Measurements from ENCODE around the gene C10orf71. TPM values are rescaled to one million over a fixed set of nuclear protein-coding genes. Genes with fewer than 3 reads are reported as not detected.

Gene C10orf71
- total and polyA plus RNA-seq, 2 donors from 2014 or later: 0.28 TPM; not detected in 1

GRCh38 chr10:49254150-49254549 is 44.8 kb upstream of the C10orf71 start:
- Histone ChIP-seq H3K9me3 (ENCODE audit: control insufficient read depth in 2 of 3, insufficient read depth in 1 of 3, low read length in 3 of 3) (no peaks in the 10 kb centered on the region), H3K9ac (ENCODE audit: low read length in 3 of 3) (no peak overlapping the region), H3K4me1 (ENCODE audit: control insufficient read depth in 2 of 3, insufficient read depth in 2 of 3, low read depth in 1 of 3, low read length in 3 of 3) (peaks cover 0 to 2% (median 0%) of the 10 kb centered on the region in 3 donors), H3K27me3 (ENCODE audit: control insufficient read depth, insufficient read depth, low read length) (no peaks in the 10 kb centered on the region), H3K4me3 (ENCODE audit: low read length in 3 of 3) (no peak overlapping the region), H3K36me3 (ENCODE audit: control insufficient read depth in 2 of 3, insufficient read depth in 3 of 3, low read length in 3 of 3) (no peaks in the 10 kb centered on the region), H3K27ac (ENCODE audit: low read depth in 2 of 2, low read length in 2 of 2) (no peak overlapping the region)
- intact Hi-C loops (cut with DNase I): no loop called here
- no peak for DNase-seq
- FAIRE-seq: no peak
- TF ChIP-seq CTCF (IDR thresholded peaks at IDR 0.05; ENCODE audit: borderline replicate concordance, extremely low read depth, insufficient read depth): no peak

DNA sequence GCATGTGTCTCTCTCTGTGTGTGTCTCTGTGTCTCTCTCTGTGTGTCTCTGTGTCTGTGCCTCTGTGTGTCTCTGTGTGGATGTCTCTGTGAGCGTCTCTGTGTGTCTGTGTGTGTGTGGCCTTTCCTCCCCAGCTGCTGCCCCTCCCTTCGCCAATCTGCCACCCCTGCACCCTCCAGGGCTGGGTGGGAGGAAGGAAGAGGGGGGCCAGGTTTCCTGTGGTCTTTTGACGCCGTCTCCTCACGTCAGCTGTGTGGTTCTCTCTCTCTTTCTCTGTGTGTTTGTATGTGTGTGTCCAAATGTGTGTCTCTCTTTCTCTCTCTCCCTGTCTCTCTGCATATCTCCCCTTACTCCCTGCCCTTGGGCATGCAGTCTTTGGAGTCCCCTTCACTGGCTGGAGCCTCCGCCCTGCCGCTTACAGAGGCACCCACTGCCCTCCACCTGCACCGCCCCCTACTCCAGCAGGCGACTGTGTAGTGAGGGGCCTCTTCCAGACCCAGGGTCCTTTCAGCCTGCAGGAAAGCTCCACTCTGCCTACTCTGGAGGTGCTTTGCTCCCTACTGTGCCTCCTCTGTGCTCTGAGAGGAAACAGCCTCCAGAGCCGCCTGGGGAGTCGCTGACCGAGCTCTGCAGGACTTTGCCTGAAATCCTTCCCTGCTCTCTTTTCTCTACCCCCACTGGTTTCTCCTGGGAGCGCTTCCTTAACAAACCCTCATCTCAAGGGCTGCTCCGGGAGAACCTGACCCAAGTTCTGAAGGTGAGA is 44.2 kb upstream of the C10orf71 start:
- TF ChIP-seq CTCF (IDR thresholded peaks at IDR 0.05; ENCODE audit: borderline replicate concordance, extremely low read depth, insufficient read depth): no peak
- DNase-seq: no peak
- FAIRE-seq: no peak

GRCh38 chr10:49255883-49256282 is 43.1 kb upstream of the C10orf71 start:
- FAIRE-seq (no peak), DNase-seq (no peak)
- Histone ChIP-seq H3K9ac (ENCODE audit: low read length in 3 of 3) (no peak overlapping the region), H3K27me3 (ENCODE audit: control insufficient read depth, insufficient read depth, low read length) (no peaks in the 10 kb centered on the region), H3K4me3 (ENCODE audit: low read length in 3 of 3) (no peak overlapping the region), H3K36me3 (ENCODE audit: control insufficient read depth in 2 of 3, insufficient read depth in 3 of 3, low read length in 3 of 3) (no peaks in the 10 kb centered on the region), H3K4me1 (ENCODE audit: control insufficient read depth in 2 of 3, insufficient read depth in 2 of 3, low read depth in 1 of 3, low read length in 3 of 3) (peaks cover 0 to 2% (median 0%) of the 10 kb centered on the region in 3 donors), H3K9me3 (ENCODE audit: control insufficient read depth in 2 of 3, insufficient read depth in 1 of 3, low read length in 3 of 3) (no peaks in the 10 kb centered on the region), H3K27ac (ENCODE audit: low read depth in 2 of 2, low read length in 2 of 2) (no peak overlapping the region)
- intact Hi-C loops (cut with DNase I): no loop called here
- no peak for TF ChIP-seq CTCF (IDR thresholded peaks at IDR 0.05; ENCODE audit: borderline replicate concordance, extremely low read depth, insufficient read depth)

More for the DNA sequence above, 44.2 kb upstream of the C10orf71 start:
- Histone ChIP-seq H3K36me3 (ENCODE audit: control insufficient read depth in 2 of 3, insufficient read depth in 3 of 3, low read length in 3 of 3) (no peaks in the 10 kb centered on the region), H3K27ac (ENCODE audit: low read depth in 2 of 2, low read length in 2 of 2) (no peak overlapping the region), H3K4me1 (ENCODE audit: control insufficient read depth in 2 of 3, insufficient read depth in 2 of 3, low read depth in 1 of 3, low read length in 3 of 3) (peaks cover 0 to 2% (median 0%) of the 10 kb centered on the region in 3 donors), H3K9ac (ENCODE audit: low read length in 3 of 3) (no peak overlapping the region), H3K27me3 (ENCODE audit: control insufficient read depth, insufficient read depth, low read length) (no peaks in the 10 kb centered on the region), H3K9me3 (ENCODE audit: control insufficient read depth in 2 of 3, insufficient read depth in 1 of 3, low read length in 3 of 3) (no peaks in the 10 kb centered on the region), H3K4me3 (ENCODE audit: low read length in 3 of 3) (no peak overlapping the region)
- intact Hi-C loops (cut with DNase I): no loop called here
